Stimulated activated CD4-positive, alpha-beta T cell treated with anti-CD3 and anti-CD28 coated beads, TNF-alpha, amount 100 ng/mL, for 1 hour (primary cell): Measurements from ENCODE around the gene APEH.
"Not testable (repeated sequence)": the region's sequence is repeated elsewhere in the genome, so short reads cannot be mapped to it uniquely, and the experiment has no call there.

Source experiments
- DNase-seq, 3 donors: peaks; one replicate each; pipeline ENCODE4 v3.0.0-alpha.2; 2020; ENCODE audit warnings: low read depth in 3 of 3, low spot score in 1 of 3

Gene APEH

GRCh38 chr3:49689908-49690624 is 15.9 kb downstream of the APEH start:
- not testable (repeated sequence) for DNase-seq

DNA sequence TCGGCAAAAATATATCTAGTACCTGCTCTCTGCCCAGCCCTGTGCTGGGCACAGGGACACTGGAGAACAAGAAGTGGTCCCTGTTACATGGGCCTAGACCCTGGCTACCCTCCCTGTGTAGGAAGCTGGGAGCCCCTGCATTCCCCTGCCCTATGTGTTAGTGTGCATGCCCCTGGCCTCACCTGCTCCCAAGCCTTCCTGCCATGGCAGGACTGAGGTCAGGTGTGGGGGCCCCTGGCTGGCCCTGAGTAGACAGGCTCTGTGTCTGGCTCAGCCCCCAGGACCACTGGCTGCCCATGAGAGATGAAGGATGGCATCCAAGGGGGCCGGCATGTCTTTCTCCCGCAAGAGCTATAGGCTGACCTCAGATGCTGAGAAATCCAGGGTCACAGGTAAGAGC is 16.7 kb downstream of the APEH start:
- DNase-seq, result not testable (repeated sequence)

GRCh38 chr3:49691481-49691880 is 17.3 kb downstream of the APEH start:
- DNase-seq, result not testable (repeated sequence)

- DNase-seq, result not testable (repeated sequence)
Observed at GRCh38 chr3:49694409-49695070, 20.4 kb downstream of the APEH start.

DNA sequence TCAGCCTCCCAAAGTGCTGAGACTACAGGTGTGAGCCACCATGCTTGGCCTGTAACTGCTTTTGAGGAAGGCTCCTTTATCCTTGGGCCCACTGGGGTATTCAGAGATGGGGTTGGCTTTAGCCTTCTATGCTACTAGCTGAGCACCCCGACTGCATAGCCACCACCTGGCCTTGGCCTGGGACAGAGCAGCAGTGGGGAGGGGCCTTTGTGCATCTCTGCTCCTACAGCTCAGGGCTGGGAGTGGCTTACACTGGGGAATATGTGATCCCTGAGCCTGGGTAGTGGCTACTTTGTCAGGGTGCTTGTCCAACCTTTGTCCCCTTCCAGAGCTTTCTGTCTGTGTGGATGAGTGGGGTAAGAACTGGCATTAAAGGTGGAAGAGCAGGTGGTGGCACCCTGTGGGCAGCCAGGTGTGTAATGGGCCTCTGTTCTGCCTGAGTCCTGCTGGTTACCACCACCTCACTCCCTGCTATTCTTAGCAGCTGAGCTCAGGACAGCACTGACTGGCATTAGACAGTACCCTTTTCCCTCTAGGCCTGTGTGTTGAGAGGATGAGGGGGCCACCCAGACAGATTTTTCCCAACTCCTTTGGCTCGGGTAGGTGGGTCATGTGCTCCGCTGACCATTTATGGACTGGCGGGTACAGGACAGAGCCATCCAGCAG is 21.3 kb downstream of the APEH start:
- not testable (repeated sequence) for DNase-seq

- no peak for DNase-seq
Observed at GRCh38 chr3:49699281-49699979, 25.3 kb downstream of the APEH start.

DNA sequence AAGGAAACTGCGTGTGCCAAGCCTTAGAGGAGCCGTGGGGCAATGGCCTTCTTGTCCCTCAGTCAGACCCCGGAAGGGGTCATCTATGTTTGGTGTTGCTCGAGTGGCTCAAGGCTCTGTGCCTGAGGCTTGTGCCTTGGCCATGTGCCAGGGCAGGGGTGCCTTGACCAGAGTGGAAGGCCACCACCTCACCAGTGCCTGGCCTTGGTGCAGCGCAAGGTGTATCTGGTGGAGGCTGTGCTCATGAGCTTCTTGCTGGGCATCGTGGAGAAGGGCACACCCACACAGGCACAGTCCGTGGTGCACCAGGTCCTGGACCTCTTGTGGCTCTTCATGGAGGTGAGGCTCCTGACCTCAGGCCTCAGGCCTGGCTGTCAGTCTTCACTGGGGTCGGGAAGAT is 25.9 kb downstream of the APEH start:
- no peak for DNase-seq

DNA sequence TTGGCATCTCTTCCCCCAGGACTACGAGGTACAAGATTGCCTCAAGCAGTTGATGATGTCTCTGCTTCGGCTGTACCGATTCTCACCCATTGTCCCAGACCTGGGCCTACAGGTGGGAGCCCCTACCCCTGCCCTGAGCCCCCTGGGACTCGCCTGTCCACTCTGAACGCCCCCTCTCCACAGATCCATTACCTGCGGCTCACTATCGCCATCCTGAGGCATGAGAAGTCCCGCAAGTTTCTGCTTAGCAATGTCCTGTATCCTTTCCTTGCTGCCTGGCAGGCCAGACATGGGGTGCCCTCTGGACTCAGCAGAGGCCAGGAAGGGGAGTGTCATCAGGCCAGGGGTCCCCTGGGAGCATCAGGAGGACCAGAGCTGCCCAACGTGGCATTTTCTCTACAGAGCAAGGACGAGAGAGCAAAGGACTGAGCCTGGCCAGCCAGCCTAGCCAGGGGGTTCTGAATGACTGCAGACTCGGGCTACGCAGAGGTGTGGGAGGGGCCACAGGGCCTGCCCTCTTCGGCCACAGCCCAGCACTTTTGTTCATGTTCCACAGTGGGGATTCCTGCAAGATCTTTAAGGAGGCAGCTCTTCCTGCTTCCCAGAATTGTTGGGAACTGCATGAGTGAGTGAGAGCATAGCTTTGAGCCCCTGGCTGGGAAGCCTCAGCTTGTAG is 26.4 kb downstream of the APEH start:
- no peak for DNase-seq

DNA sequence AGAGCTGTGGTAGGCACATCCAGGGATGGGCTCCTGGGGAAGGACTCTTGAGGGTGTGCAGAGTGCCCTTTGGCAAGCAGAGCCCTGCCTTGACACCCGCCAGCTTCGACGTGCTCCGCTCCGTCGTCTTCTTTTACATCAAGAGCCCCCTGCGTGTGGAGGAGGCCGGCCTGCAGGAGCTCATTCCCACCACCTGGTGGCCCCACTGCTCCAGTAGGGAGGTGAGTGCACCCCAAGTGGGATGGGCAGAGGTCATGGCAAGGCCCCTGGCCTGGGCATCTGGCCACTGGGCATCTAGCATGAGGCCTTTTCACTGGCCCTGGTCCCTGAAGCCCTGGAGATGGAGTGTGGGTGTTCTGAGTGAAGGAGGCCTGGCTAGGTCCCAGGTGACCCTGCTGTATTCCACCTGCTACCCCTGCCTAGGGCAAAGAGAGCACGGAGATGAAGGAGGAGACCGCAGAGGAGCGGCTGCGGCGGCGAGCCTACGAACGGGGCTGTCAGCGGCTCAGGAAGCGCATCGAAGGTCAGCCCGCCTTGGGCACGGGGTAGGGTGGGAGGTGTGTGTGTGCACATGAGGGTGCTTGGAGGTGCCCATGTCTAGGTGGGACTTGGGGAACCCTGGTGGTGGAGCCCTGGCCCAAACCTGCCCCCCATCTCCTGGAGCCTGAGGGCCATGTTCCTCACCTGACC is 27.4 kb downstream of the APEH start:
- DNase-seq, result no peak

DNA sequence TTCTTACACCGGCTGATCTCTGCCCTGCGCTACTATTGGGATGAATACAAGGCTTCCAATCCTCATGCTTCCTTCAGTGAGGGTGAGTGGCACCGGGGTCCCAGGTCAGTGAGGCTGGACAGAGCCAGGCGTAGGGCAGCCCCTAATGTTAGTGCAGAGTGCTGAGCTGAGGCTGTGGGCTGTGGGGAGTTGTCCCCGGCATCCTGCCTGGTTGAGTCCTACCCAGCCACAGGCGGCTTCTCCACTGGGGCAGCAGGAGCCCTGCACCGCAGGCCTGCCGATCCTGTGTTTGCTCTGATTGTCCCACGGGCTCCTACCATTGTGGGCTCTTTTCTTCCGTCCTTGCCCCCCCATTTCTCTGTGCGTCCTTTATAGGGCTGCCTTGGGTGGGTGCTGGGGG is 28.5 kb downstream of the APEH start:
- no peak for DNase-seq

- peak in 2 of 3 donors; percentile 38 to 42 for DNase-seq
Observed at GRCh38 chr3:49703443-49703927, 29.3 kb downstream of the APEH start.

DNA sequence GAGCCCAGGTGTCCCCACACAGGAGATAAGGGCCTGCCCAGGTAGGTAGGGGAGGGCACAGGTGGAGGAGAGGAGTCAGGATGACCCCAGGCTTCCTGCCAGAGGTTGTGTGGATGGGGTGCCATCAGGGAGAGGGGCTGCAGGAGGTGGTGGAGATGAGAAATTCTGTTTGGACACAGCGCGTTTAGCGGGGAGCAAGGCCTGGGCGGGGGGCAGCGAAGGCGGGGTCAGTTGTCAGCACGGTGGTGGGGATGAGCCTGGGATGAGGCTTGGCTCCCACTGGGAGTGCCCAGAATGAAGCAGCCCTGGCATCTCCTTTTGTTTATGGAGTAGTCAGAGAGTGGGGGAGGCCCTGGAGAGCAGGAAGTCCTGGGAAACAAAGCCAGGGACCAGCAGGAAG is 29.8 kb downstream of the APEH start:
- no peak for DNase-seq

GRCh38 chr3:49704629-49705028 is 30.5 kb downstream of the APEH start:
- DNase-seq, result no peak

DNA sequence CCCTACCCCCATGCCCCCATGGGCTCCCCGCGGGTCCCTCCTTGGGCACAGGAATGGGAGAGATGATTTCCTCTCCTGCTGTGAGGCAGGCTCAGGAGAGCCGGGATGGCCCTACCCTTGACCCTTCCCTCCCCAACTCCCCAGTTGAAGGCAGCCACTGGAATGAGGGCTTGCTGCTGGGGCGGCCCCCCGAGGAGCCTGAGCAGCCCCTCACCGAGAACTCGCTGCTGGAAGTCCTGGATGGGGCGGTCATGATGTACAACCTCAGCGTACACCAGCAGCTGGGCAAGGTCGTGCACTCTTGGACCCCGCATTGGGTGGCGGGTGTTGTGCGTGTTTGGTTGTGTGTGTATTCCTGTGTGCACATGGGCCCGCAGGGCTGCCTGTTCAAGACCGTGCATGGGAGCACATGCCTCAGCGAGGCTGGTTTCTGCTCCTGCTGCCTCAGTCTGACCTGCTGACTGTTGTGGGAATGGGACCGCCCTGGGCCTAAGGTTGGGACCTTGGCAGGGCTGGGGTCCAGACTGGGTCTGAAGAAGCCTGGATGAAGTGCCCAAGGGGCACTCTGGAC is 31.3 kb downstream of the APEH start:
- DNase-seq, result no peak

DNA sequence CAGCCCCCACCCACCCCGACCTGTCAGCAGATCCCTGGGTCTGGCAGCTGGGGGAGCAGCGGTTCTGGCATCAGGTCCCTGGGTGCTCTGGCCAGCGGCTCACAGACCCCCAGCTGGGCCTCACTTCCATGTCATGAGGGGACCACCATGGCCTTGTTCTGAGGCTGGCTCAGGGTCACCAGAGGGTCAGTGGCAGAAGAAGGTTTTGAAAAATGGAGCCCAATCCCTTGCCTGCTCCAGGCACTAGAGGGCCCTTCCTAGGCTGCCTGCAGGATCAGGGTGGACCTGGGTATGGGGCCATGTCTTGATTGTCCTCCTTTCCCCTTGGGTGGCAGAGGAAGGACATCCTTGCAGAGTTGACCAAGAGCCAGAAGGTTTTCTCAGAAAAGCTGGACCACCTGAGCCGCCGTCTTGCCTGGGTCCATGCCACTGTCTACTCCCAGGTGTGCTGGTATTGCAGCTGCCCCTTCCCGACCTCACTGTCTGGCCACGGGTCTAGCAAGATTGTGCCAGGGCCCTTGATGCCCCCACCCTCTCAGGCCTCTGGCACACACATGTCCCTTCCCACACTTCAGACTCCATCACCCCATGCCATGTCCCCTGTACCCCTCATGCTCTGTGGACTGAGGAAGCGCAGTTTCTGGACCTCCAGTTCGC is 32.4 kb downstream of the APEH start:
- DNase-seq, result no peak

DNA sequence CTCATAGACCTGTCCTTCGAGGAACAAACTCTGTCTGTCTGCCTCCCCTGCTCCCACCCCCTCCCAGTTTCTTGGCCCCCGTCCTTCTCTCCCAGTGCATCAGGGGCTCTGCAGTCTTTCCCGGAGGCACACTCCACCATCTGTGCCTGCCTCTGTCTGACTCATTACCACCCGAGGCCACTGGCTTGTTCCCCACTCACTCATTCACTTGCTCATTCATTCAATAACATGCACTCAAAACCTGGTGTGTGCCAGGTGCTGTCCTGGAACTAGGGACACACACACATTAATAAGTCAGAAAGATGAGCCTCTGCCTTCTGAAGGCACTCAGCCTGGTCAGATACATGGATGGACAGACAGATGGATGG is 32.9 kb downstream of the APEH start:
- DNase-seq, result no peak

DNA sequence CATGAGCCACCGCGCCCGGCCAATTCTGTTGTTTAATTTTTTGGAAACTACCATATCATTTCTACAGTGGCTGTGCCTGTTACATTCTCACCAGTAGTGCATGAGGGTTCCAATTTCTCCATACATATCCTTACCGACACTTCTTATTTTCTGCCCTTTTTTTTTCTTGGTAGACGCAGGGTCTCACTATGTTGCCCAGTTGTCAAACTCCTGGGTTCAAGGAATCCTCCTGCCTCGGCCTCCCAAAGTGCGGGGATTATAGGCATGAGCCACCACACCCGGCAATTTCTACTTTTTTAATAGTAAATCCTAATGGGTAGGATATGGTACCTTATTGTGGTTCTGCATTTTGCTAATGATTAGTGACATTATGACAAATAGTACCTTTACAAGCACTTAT is 35.7 kb downstream of the APEH start:
- DNase-seq, result no peak

DNA sequence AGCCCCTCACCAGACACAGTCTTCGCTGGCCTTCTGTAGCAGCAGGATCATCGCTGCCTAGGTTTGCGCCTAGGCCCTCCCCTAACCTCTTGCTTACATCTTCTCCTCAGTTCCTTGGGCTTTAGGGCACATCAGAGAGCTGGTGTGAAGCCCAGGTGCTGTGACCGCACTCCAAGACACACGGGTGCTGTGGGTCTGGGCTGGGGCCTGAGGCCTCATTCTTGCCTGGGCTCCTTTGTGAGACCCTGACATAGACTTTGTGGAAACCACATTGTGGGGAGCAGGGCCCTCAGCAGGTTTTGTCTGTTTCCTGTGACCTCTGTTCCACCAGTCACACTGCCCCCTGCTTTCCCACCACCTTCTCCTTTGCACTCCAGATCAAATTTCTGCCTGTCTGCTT is 37.3 kb downstream of the APEH start:
- DNase-seq, result no peak

GRCh38 chr3:49712166-49712565 is 38.0 kb downstream of the APEH start:
- no peak for DNase-seq
